ENCODE data around the gene G6PD. TPM values are rescaled to one million over a fixed set of nuclear protein-coding genes. Genes with fewer than 3 reads are reported as not detected.
"Not testable (repeated sequence)": the region's sequence is repeated elsewhere in the genome, so short reads cannot be mapped to it uniquely, and the experiment has no call there.

Gene G6PD
- total RNA-seq, 1 donor from 2014 or later, result 55.8 TPM

- no peak for DNase-seq (ENCODE audit: low spot score in 2 of 2, unreplicated experiment in 2 of 2)
- Mint-ChIP-seq H3K4me1 (peaks cover 6% of the 10 kb centered on the region), H3K27ac (no peak overlapping the region), H3K9me3 (peaks cover 5% of the 10 kb centered on the region), H3K27me3 (ENCODE audit: low read depth) (no peaks in the 10 kb centered on the region), H3K36me3 (peaks cover 6% of the 10 kb centered on the region), H3K4me3 (no peak overlapping the region)
- TF ChIP-seq, protein P1, sequence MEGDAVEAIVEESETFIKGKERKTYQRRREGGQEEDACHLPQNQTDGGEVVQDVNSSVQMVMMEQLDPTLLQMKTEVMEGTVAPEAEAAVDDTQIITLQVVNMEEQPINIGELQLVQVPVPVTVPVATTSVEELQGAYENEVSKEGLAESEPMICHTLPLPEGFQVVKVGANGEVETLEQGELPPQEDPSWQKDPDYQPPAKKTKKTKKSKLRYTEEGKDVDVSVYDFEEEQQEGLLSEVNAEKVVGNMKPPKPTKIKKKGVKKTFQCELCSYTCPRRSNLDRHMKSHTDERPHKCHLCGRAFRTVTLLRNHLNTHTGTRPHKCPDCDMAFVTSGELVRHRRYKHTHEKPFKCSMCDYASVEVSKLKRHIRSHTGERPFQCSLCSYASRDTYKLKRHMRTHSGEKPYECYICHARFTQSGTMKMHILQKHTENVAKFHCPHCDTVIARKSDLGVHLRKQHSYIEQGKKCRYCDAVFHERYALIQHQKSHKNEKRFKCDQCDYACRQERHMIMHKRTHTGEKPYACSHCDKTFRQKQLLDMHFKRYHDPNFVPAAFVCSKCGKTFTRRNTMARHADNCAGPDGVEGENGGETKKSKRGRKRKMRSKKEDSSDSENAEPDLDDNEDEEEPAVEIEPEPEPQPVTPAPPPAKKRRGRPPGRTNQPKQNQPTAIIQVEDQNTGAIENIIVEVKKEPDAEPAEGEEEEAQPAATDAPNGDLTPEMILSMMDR (IDR thresholded peaks at IDR 0.05; ENCODE audit: unreplicated experiment), result no peak
These were observed 5.6 kb downstream of the G6PD start for GRCh38 chrX:154540897-154541535.

DNA sequence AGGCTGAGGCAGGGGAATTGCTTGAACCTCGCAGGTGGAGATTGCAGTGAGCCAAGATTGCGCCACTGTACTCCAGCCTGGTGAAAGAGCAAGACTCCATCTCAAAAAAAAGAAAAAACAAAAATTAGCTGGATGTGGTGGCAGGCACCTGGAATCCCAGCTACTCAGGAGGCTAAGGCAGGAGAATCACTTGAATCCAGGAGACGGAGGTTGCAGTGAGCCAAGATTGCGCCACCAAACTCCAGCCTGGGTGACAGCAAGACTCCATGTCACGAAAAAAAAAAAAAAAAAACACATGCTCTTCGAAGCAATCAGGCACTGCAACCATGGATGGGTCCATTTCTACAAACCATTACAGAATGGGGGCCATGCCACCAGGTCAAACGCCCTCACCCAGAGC lies 6.3 kb downstream of the G6PD start:
- not testable (repeated sequence) for H3K27ac Mint-ChIP-seq; DNase-seq (ENCODE audit: low spot score in 2 of 2, unreplicated experiment in 2 of 2); H3K36me3 Mint-ChIP-seq; H3K4me3 Mint-ChIP-seq; H3K9me3 Mint-ChIP-seq; H3K27me3 Mint-ChIP-seq (ENCODE audit: low read depth); H3K4me1 Mint-ChIP-seq

DNA sequence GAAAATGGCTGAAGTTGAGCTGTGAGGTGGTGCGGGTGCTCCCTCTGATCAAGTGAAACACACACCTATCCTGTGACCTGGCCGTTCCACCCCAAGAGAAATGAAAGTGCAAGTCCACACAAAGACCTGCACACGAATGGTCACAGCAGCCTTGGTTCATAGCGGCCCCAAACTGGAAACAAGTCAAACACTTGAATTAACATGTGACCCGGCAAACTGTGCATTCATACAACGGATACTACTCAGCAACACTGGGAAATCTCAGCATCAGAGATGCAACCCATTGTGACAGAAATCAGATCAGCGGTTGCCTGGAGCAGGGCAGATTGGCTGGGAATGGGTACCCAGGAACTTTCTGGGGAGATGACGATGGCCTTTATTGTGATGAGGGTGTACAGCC lies 7.6 kb downstream of the G6PD start:
- Mint-ChIP-seq H3K27ac (no peak overlapping the region), H3K27me3 (ENCODE audit: low read depth) (no peaks in the 10 kb centered on the region), H3K36me3 (peaks cover 8% of the 10 kb centered on the region), H3K9me3 (peaks cover 5% of the 10 kb centered on the region), H3K4me3 (no peak overlapping the region), H3K4me1 (peaks cover 2% of the 10 kb centered on the region)
- TF ChIP-seq, protein P1 (IDR thresholded peaks at IDR 0.05; ENCODE audit: unreplicated experiment), result no peak
- DNase-seq (ENCODE audit: low spot score in 2 of 2, unreplicated experiment in 2 of 2), result no peak

- Mint-ChIP-seq H3K4me3 (no peak overlapping the region), H3K27me3 (ENCODE audit: low read depth) (no peaks in the 10 kb centered on the region), H3K27ac (no peak overlapping the region), H3K9me3 (peaks cover 7% of the 10 kb centered on the region), H3K36me3 (peaks cover 8% of the 10 kb centered on the region), H3K4me1 (peaks cover 4% of the 10 kb centered on the region)
- no peak for DNase-seq (ENCODE audit: low spot score in 2 of 2, unreplicated experiment in 2 of 2)
- TF ChIP-seq, protein P1 (IDR thresholded peaks at IDR 0.05; ENCODE audit: unreplicated experiment), result no peak
These were observed 10.8 kb downstream of the G6PD start for GRCh38 chrX:154535892-154536291.

DNA sequence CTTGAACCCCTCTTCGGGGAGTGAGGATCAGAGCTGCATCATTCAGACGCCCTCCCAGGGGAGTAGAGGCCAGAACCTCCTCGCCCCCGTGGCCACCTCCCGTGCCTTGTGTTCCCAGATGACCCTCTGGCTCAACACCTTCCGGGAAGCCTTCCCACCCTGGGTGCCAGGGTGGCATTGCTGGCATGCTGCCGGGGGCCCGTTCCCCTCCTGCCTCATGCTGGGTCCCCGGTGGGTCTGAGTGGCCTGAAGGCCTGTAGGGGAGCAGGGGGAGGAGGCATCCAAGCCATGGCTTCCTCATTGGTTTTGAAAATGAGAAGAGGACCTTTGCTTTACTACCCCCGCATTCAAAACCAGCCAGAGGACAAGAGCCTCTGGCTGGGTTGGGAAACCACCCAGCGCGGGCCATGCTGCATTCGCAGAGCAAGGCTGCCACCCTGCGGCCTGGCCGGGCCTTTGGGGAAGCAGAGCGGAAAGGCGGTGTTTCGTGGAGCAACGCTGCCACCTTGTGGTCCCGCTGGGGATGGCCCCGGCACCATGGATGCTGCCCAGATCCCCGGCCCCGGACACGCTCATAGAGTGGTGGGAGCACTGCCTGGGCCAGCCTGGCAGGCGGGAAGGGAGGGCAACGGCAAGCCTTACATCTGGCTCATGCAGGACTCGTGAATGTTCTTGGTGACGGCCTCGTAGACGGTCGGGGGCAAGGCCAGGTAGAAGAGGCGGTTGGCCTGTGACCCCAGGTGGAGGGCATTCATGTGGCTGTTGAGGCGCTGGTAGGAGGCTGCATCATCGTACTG lies 11.9 kb downstream of the G6PD start:
- H3K4me3 Mint-ChIP-seq, result no peak overlapping the region
- TF ChIP-seq, protein P1 (IDR thresholded peaks at IDR 0.05; ENCODE audit: unreplicated experiment), result peak; percentile 92
- peaks cover 8% of the 10 kb centered on the region for H3K9me3 Mint-ChIP-seq
- no peaks in the 10 kb centered on the region for H3K27me3 Mint-ChIP-seq (ENCODE audit: low read depth)
- H3K4me1 Mint-ChIP-seq, result peaks cover 5% of the 10 kb centered on the region
- H3K36me3 Mint-ChIP-seq, result peaks cover 8% of the 10 kb centered on the region
- DNase-seq (ENCODE audit: low spot score in 2 of 2, unreplicated experiment in 2 of 2), result peak; percentile 76 to 92
- H3K27ac Mint-ChIP-seq, result no peak overlapping the region

GRCh38 chrX:154532690-154533089 lies 14.0 kb downstream of the G6PD start:
- DNase-seq (ENCODE audit: low spot score in 2 of 2, unreplicated experiment in 2 of 2), result no peak
- Mint-ChIP-seq H3K4me1 (peaks cover 5% of the 10 kb centered on the region), H3K27me3 (ENCODE audit: low read depth) (no peaks in the 10 kb centered on the region), H3K9me3 (peaks cover 4% of the 10 kb centered on the region), H3K36me3 (peaks cover 5% of the 10 kb centered on the region), H3K27ac (no peak overlapping the region), H3K4me3 (no peak overlapping the region)
- TF ChIP-seq, protein P1 (IDR thresholded peaks at IDR 0.05; ENCODE audit: unreplicated experiment), result no peak

Measured in mesothelial cell of epicardium (in vitro differentiated cells).